Measurements from ENCODE around the gene RTRAF.

RTRAF gene

GRCh38 chr14:52006361-52006760, 17.0 kb downstream of the RTRAF start:
- H3K27ac Mint-ChIP-seq: peak overlapping the region; percentile 74
- DNase-seq (ENCODE audit: low spot score in 2 of 2) (no peak), ATAC-seq (no peak)
- no peaks in the 10 kb centered on the region for H3K9me3 Mint-ChIP-seq
- peaks cover 98% of the 10 kb centered on the region for H3K36me3 Mint-ChIP-seq
- no peaks in the 10 kb centered on the region for H3K4me1 Mint-ChIP-seq
- H3K4me3 Mint-ChIP-seq: no peak overlapping the region

GRCh38 chr14:52007211-52007610, 17.9 kb downstream of the RTRAF start:
- H3K27ac Mint-ChIP-seq: no peak overlapping the region
- ATAC-seq (no peak), DNase-seq (ENCODE audit: low spot score in 2 of 2) (no peak)
- H3K9me3 Mint-ChIP-seq: no peaks in the 10 kb centered on the region
- H3K4me1 Mint-ChIP-seq: no peaks in the 10 kb centered on the region
- no peak overlapping the region for H3K4me3 Mint-ChIP-seq
- H3K36me3 Mint-ChIP-seq: peaks cover 98% of the 10 kb centered on the region

GRCh38 chr14:52007637-52008036, 18.3 kb downstream of the RTRAF start:
- DNase-seq (ENCODE audit: low spot score in 2 of 2) (no peak), ATAC-seq (no peak)
- no peak overlapping the region for H3K4me3 Mint-ChIP-seq
- no peaks in the 10 kb centered on the region for H3K4me1 Mint-ChIP-seq
- no peaks in the 10 kb centered on the region for H3K9me3 Mint-ChIP-seq
- peak overlapping the region; percentile 48 for H3K27ac Mint-ChIP-seq
- H3K36me3 Mint-ChIP-seq: peaks cover 95% of the 10 kb centered on the region

- DNase-seq (ENCODE audit: low spot score in 2 of 2) (no peak), ATAC-seq (no peak)
- H3K4me3 Mint-ChIP-seq: no peak overlapping the region
- peaks cover 90% of the 10 kb centered on the region for H3K36me3 Mint-ChIP-seq
- H3K9me3 Mint-ChIP-seq: no peaks in the 10 kb centered on the region
- peak overlapping the region; percentile 48 for H3K27ac Mint-ChIP-seq
- no peaks in the 10 kb centered on the region for H3K4me1 Mint-ChIP-seq
Observed at GRCh38 chr14:52008136-52008535, 18.8 kb downstream of the RTRAF start.

GRCh38 chr14:52010173-52010693, 20.9 kb downstream of the RTRAF start:
- no peak for DNase-seq (ENCODE audit: low spot score in 2 of 2)
- ATAC-seq: no peak
- Mint-ChIP-seq H3K36me3 (peaks cover 69% of the 10 kb centered on the region), H3K4me3 (no peak overlapping the region), H3K4me1 (peaks cover 4% of the 10 kb centered on the region), H3K9me3 (no peaks in the 10 kb centered on the region), H3K27ac (no peak overlapping the region)

- Mint-ChIP-seq H3K4me3 (no peak overlapping the region), H3K27ac (no peak overlapping the region), H3K36me3 (peaks cover 57% of the 10 kb centered on the region), H3K9me3 (no peaks in the 10 kb centered on the region), H3K4me1 (peaks cover 4% of the 10 kb centered on the region)
- ATAC-seq (no peak), DNase-seq (ENCODE audit: low spot score in 2 of 2) (no peak)
Observed at GRCh38 chr14:52011523-52011922, 22.2 kb downstream of the RTRAF start.

GRCh38 chr14:52012635-52013034, 23.3 kb downstream of the RTRAF start:
- H3K9me3 Mint-ChIP-seq: no peaks in the 10 kb centered on the region
- H3K36me3 Mint-ChIP-seq: peaks cover 47% of the 10 kb centered on the region
- no peak for ATAC-seq
- H3K4me1 Mint-ChIP-seq: peaks cover 4% of the 10 kb centered on the region
- H3K27ac Mint-ChIP-seq: no peak overlapping the region
- no peak overlapping the region for H3K4me3 Mint-ChIP-seq
- no peak for DNase-seq (ENCODE audit: low spot score in 2 of 2)

- Mint-ChIP-seq H3K9me3 (no peaks in the 10 kb centered on the region), H3K27ac (no peak overlapping the region), H3K36me3 (peaks cover 33% of the 10 kb centered on the region), H3K4me1 (peaks cover 4% of the 10 kb centered on the region), H3K4me3 (no peak overlapping the region)
- DNase-seq (ENCODE audit: low spot score in 2 of 2) (no peak), ATAC-seq (peak; percentile 37)
Observed at GRCh38 chr14:52013984-52014600, 24.7 kb downstream of the RTRAF start.

- Mint-ChIP-seq H3K4me3 (no peak overlapping the region), H3K9me3 (no peaks in the 10 kb centered on the region), H3K36me3 (peaks cover 26% of the 10 kb centered on the region), H3K4me1 (peaks cover 4% of the 10 kb centered on the region), H3K27ac (no peak overlapping the region)
- ATAC-seq (no peak), DNase-seq (ENCODE audit: low spot score in 2 of 2) (no peak)
Observed at GRCh38 chr14:52014601-52015267, 25.4 kb downstream of the RTRAF start.

GRCh38 chr14:52015411-52016030, 26.2 kb downstream of the RTRAF start:
- ATAC-seq: peak; percentile 36
- no peak for DNase-seq (ENCODE audit: low spot score in 2 of 2)
- no peak overlapping the region for H3K4me3 Mint-ChIP-seq
- H3K4me1 Mint-ChIP-seq: peaks cover 9% of the 10 kb centered on the region
- no peaks in the 10 kb centered on the region for H3K9me3 Mint-ChIP-seq
- H3K36me3 Mint-ChIP-seq: peaks cover 19% of the 10 kb centered on the region
- no peak overlapping the region for H3K27ac Mint-ChIP-seq

GRCh38 chr14:52018252-52018651, 28.9 kb downstream of the RTRAF start:
- no peaks in the 10 kb centered on the region for H3K9me3 Mint-ChIP-seq
- H3K27ac Mint-ChIP-seq: no peak overlapping the region
- H3K4me1 Mint-ChIP-seq: peaks cover 24% of the 10 kb centered on the region
- no peak for ATAC-seq
- H3K4me3 Mint-ChIP-seq: no peak overlapping the region
- DNase-seq (ENCODE audit: low spot score in 2 of 2): no peak
- H3K36me3 Mint-ChIP-seq: no peaks in the 10 kb centered on the region

- ATAC-seq (no peak), DNase-seq (ENCODE audit: low spot score in 2 of 2) (no peak)
- peaks cover 23% of the 10 kb centered on the region for H3K4me1 Mint-ChIP-seq
- H3K27ac Mint-ChIP-seq: no peak overlapping the region
- H3K4me3 Mint-ChIP-seq: no peak overlapping the region
- H3K36me3 Mint-ChIP-seq: no peaks in the 10 kb centered on the region
- H3K9me3 Mint-ChIP-seq: no peaks in the 10 kb centered on the region
Observed at GRCh38 chr14:52018970-52019369, 29.6 kb downstream of the RTRAF start.

GRCh38 chr14:52020161-52020714, 30.9 kb downstream of the RTRAF start:
- ATAC-seq (no peak), DNase-seq (ENCODE audit: low spot score in 2 of 2) (no peak)
- Mint-ChIP-seq H3K4me1 (peaks cover 20% of the 10 kb centered on the region), H3K27ac (no peak overlapping the region), H3K36me3 (no peaks in the 10 kb centered on the region), H3K9me3 (no peaks in the 10 kb centered on the region), H3K4me3 (no peak overlapping the region)

GRCh38 chr14:52020866-52021717, 31.7 kb downstream of the RTRAF start:
- ATAC-seq: no peak
- Mint-ChIP-seq H3K4me3 (no peak overlapping the region), H3K36me3 (no peaks in the 10 kb centered on the region), H3K4me1 (peaks cover 20% of the 10 kb centered on the region), H3K27ac (no peak overlapping the region), H3K9me3 (no peaks in the 10 kb centered on the region)
- DNase-seq (ENCODE audit: low spot score in 2 of 2): no peak
